Neural progenitor cell (in vitro differentiated cells): ENCODE results near the gene PACRG. TPM values are rescaled to one million over a fixed set of nuclear protein-coding genes. Genes with fewer than 3 reads are reported as not detected.

Experiments
- DNase-seq: peaks from one replicate; pipeline ENCODE4 v3.0.0-alpha.2; 2016; ENCODE audit warnings: low spot score
- H2AFZ ChIP-seq: fragments of 200-600 bp; sonication (generic); replicated peaks from 2 replicates; pipeline ENCODE4 v1.6.1; 2016; ENCODE audit warnings: antibody characterized with exemption
- H3F3A ChIP-seq: fragments of 200-600 bp; sonication (generic); 2 replicates; pipeline ENCODE4 v1.6.1; 2016; ENCODE audit warnings: antibody characterized with exemption, low read depth
- H3K27ac ChIP-seq: fragments of 200-600 bp; sonication (generic); 2 replicates; pipeline ENCODE4 v1.5.1; 2016; ENCODE audit warnings: mild to moderate bottlenecking
- H3K27me3 ChIP-seq: fragments of 200-600 bp; sonication (generic); 2 replicates; pipeline ENCODE4 v1.6.1; 2016; ENCODE audit warnings: mild to moderate bottlenecking, moderate library complexity
- H3K36me3 ChIP-seq: fragments of 200-600 bp; sonication (generic); 2 replicates; pipeline ENCODE4 v1.5.1; 2016
- H3K4me1 ChIP-seq: fragments of 200-600 bp; sonication (generic); 2 replicates; pipeline ENCODE4 v1.6.1; 2016; ENCODE audit warnings: mixed run types
- H3K4me2 ChIP-seq: fragments of 200-600 bp; sonication (generic); 2 replicates; pipeline ENCODE4 v1.6.1; 2016
- H3K4me3 ChIP-seq: fragments of 200-600 bp; sonication (generic); 2 replicates; pipeline ENCODE4 v1.5.1; 2016
- H3K79me2 ChIP-seq: fragments of 200-600 bp; sonication (generic); 2 replicates; pipeline ENCODE4 v1.6.1; 2016; ENCODE audit warnings: low read depth
- H3K9ac ChIP-seq: fragments of 200-600 bp; sonication (generic); 2 replicates; pipeline ENCODE4 v1.6.1; 2016
- H3K9me3 ChIP-seq: fragments of 200-600 bp; sonication (generic); 2 replicates; pipeline ENCODE4 v1.5.1; 2016; ENCODE audit warnings: low read depth
- H4K20me1 ChIP-seq: fragments of 200-600 bp; sonication (generic); 2 replicates; pipeline ENCODE4 v1.6.1; 2016; ENCODE audit warnings: low read depth
- H3K27ac Mint-ChIP-seq: 3 replicates; pipeline ENCODE4 v1.8.0; 2021; ENCODE audit warnings: mixed read lengths
- H3K27me3 Mint-ChIP-seq: 2 replicates; pipeline ENCODE4 v1.8.0; 2022; ENCODE audit warnings: low read depth, mild to moderate bottlenecking, inconsistent platforms, moderate library complexity, mixed read lengths; ENCODE audit not compliant: insufficient read depth
- H3K36me3 Mint-ChIP-seq: 3 replicates; pipeline ENCODE4 v1.8.0; 2021; ENCODE audit warnings: mixed read lengths
- H3K4me1 Mint-ChIP-seq: 3 replicates; pipeline ENCODE4 v1.8.0; 2021; ENCODE audit warnings: mixed read lengths
- H3K4me3 Mint-ChIP-seq: 3 replicates; pipeline ENCODE4 v1.8.0; 2021; ENCODE audit warnings: mild to moderate bottlenecking, moderate library complexity, mixed read lengths
- H3K9me3 Mint-ChIP-seq: 3 replicates; pipeline ENCODE4 v1.8.0; 2020; ENCODE audit warnings: mixed read lengths
- CTCF ChIP-seq: fragments of 200-600 bp; sonication (generic); IDR thresholded peaks from 2 replicates; pipeline ENCODE4 v1.5.1; 2017; ENCODE audit warnings: antibody characterized with exemption, mild to moderate bottlenecking
- EZH2 ChIP-seq: fragments of 200-600 bp; sonication (generic); IDR thresholded peaks from 2 replicates; pipeline ENCODE4 v1.6.1; 2017; ENCODE audit warnings: antibody characterized with exemption, mild to moderate bottlenecking, moderate library complexity
- EZH2phosphoT487 ChIP-seq: fragments of 200-600 bp; sonication (generic); IDR thresholded peaks from 2 replicates; pipeline ENCODE4 v1.6.1; 2017; ENCODE audit warnings: antibody characterized with exemption
- total RNA-seq: library from RNA; depleted of rRNA; stranded (reverse); fragments of >200 nt; gene quantifications from 2 replicates; pipeline ENCODE4 v1.2.3, GENCODE V29; 2015; ENCODE audit warnings: low replicate concordance

PACRG gene
- total RNA-seq, 1 donor from 2014 or later = 0.30 TPM

- no peak for DNase-seq
- no peak overlapping the region for H3K9ac ChIP-seq
- H4K20me1 ChIP-seq = no peaks in the 10 kb centered on the region
- H3K27me3 ChIP-seq = no peaks in the 10 kb centered on the region
- no peaks in the 10 kb centered on the region for H3F3A ChIP-seq
- TF ChIP-seq CTCF (no peak), EZH2phosphoT487 (no peak), EZH2 (no peak)
- no peaks in the 10 kb centered on the region for H3K36me3 ChIP-seq
- no peaks in the 10 kb centered on the region for H3K36me3 Mint-ChIP-seq
- no peak overlapping the region for H3K4me3 ChIP-seq
- H3K9me3 ChIP-seq = no peaks in the 10 kb centered on the region
- H3K27ac ChIP-seq = no peak overlapping the region
- no peak overlapping the region for H3K4me3 Mint-ChIP-seq
- peaks cover 2% of the 10 kb centered on the region for H3K4me1 Mint-ChIP-seq
- H3K4me1 ChIP-seq = peaks cover 1% of the 10 kb centered on the region
- peaks cover 4% of the 10 kb centered on the region for H3K9me3 Mint-ChIP-seq
- H3K27ac Mint-ChIP-seq = no peak overlapping the region
- H3K27me3 Mint-ChIP-seq = peaks cover 5% of the 10 kb centered on the region
- H3K4me2 ChIP-seq = no peak overlapping the region
- H2AFZ ChIP-seq = no peak overlapping the region
- H3K79me2 ChIP-seq = no peaks in the 10 kb centered on the region
These were observed 471.6 kb downstream of the PACRG start for GRCh38 chr6:163199371-163199770.

GRCh38 chr6:163200289-163200688 lies 472.5 kb downstream of the PACRG start:
- DNase-seq = no peak
- no peak overlapping the region for H3K9ac ChIP-seq
- no peaks in the 10 kb centered on the region for H3K79me2 ChIP-seq
- H3K27me3 Mint-ChIP-seq = peaks cover 3% of the 10 kb centered on the region
- peaks cover 5% of the 10 kb centered on the region for H3K4me1 Mint-ChIP-seq
- no peaks in the 10 kb centered on the region for H4K20me1 ChIP-seq
- H3K27ac Mint-ChIP-seq = no peak overlapping the region
- TF ChIP-seq EZH2phosphoT487 = no peak
- TF ChIP-seq EZH2 = no peak
- no peak for TF ChIP-seq CTCF
- peaks cover 4% of the 10 kb centered on the region for H3K4me1 ChIP-seq
- no peak overlapping the region for H3K4me2 ChIP-seq
- H3K9me3 ChIP-seq = no peaks in the 10 kb centered on the region
- no peak overlapping the region for H3K4me3 ChIP-seq
- H2AFZ ChIP-seq = no peak overlapping the region
- no peaks in the 10 kb centered on the region for H3K36me3 ChIP-seq
- no peaks in the 10 kb centered on the region for H3F3A ChIP-seq
- H3K4me3 Mint-ChIP-seq = no peak overlapping the region
- H3K27me3 ChIP-seq = no peaks in the 10 kb centered on the region
- H3K27ac ChIP-seq = no peak overlapping the region
- no peaks in the 10 kb centered on the region for H3K36me3 Mint-ChIP-seq
- peaks cover 10% of the 10 kb centered on the region for H3K9me3 Mint-ChIP-seq

- H4K20me1 ChIP-seq = no peaks in the 10 kb centered on the region
- no peaks in the 10 kb centered on the region for H3K79me2 ChIP-seq
- H3F3A ChIP-seq = no peaks in the 10 kb centered on the region
- H3K9me3 Mint-ChIP-seq = peaks cover 14% of the 10 kb centered on the region
- H3K9me3 ChIP-seq = no peaks in the 10 kb centered on the region
- H3K4me3 ChIP-seq = no peak overlapping the region
- H3K36me3 ChIP-seq = no peaks in the 10 kb centered on the region
- no peak overlapping the region for H2AFZ ChIP-seq
- peaks cover 4% of the 10 kb centered on the region for H3K4me1 ChIP-seq
- H3K36me3 Mint-ChIP-seq = no peaks in the 10 kb centered on the region
- H3K4me1 Mint-ChIP-seq = peaks cover 5% of the 10 kb centered on the region
- H3K27ac ChIP-seq = no peak overlapping the region
- no peak overlapping the region for H3K4me2 ChIP-seq
- no peak overlapping the region for H3K9ac ChIP-seq
- peaks cover 2% of the 10 kb centered on the region for H3K27me3 Mint-ChIP-seq
- DNase-seq = no peak
- no peaks in the 10 kb centered on the region for H3K27me3 ChIP-seq
- H3K27ac Mint-ChIP-seq = no peak overlapping the region
- TF ChIP-seq CTCF = no peak
- no peak for TF ChIP-seq EZH2
- TF ChIP-seq EZH2phosphoT487 = no peak
- no peak overlapping the region for H3K4me3 Mint-ChIP-seq
These were observed 472.9 kb downstream of the PACRG start for GRCh38 chr6:163200694-163201093.
